H1 (cell line): ENCODE data around the gene ZNF687. TPM values are rescaled to one million over a fixed set of nuclear protein-coding genes. Genes with fewer than 3 reads are reported as not detected.

ENCODE experiments used
- CTCF ChIA-PET: fragments of 300-600 bp; sonication (Branson Sonifier 250); formaldehyde crosslinking; loops from one replicate; lab custom pipeline; 2021; ENCODE audit not compliant: partially characterized antibody; lab: Charles Lee
- POLR2A ChIA-PET: fragments of 300-600 bp; sonication (Branson Sonifier 250); formaldehyde crosslinking; loops from one replicate; lab custom pipeline; 2021; ENCODE audit warnings: inconsistent platforms; ENCODE audit not compliant: partially characterized antibody; lab: Charles Lee
- DNase-seq, 2 experiments: peaks; one replicate each; pipeline versions ENCODE4 v3.0.0 to v3.0.0-alpha.2; 2010 to 2022; ENCODE audit warnings: low spot score in 2 of 2, low read depth in 1 of 2, mixed read lengths in 1 of 2
- FAIRE-seq: peaks from 2 replicates; lab custom pipeline; 2011; peaks lifted over from hg19 to GRCh38; lab: Jason Lieb, UNC
- H2AFZ ChIP-seq: 2 replicates; pipeline ENCODE4 v1.8.1; 2012; ENCODE audit warnings: low read length, inconsistent platforms
- H2AK5ac ChIP-seq: 2 replicates; pipeline ENCODE4 v1.6.1; 2013; ENCODE audit warnings: low read depth, low read length
- H2BK120ac ChIP-seq: replicated peaks from 2 replicates; pipeline ENCODE3; 2013; ENCODE audit warnings: low read depth, low read length, inconsistent platforms
- H2BK12ac ChIP-seq: 2 replicates; pipeline ENCODE4 v1.6.1; 2013; ENCODE audit warnings: low read depth, low read length
- H2BK15ac ChIP-seq: 2 replicates; pipeline ENCODE4 v1.6.1; 2013; ENCODE audit warnings: low read length
- H2BK20ac ChIP-seq: 2 replicates; pipeline ENCODE4 v1.6.1; 2013; ENCODE audit warnings: low read length
- H2BK5ac ChIP-seq: 2 replicates; pipeline ENCODE4 v1.6.1; 2013; ENCODE audit warnings: low read depth, low read length
- H3K14ac ChIP-seq: 2 replicates; pipeline ENCODE4 v1.6.1; 2013; ENCODE audit warnings: inconsistent platforms; ENCODE audit not compliant: insufficient read length
- H3K18ac ChIP-seq: 2 replicates; pipeline ENCODE4 v1.6.1; 2013; ENCODE audit warnings: low read length; ENCODE audit errors: extremely low read depth
- H3K23ac ChIP-seq: 2 replicates; pipeline ENCODE4 v1.6.1; 2013; ENCODE audit warnings: inconsistent platforms; ENCODE audit not compliant: insufficient read length
- H3K23me2 ChIP-seq: 2 replicates; pipeline ENCODE4 v1.6.1; 2013; ENCODE audit warnings: low read depth, low read length
- H3K27ac ChIP-seq: 2 replicates; pipeline ENCODE4 v1.6.1; 2011; ENCODE audit warnings: low read depth, low read length, inconsistent platforms
- H3K27me3 ChIP-seq, 4 experiments: replicated peaks in 1 of 4; 1 replicate in 1 of 4; 2 replicates in 3 of 4; pipeline versions ENCODE4 v1.6.1 to v1.8.1; 2011 to 2013; ENCODE audit warnings: low read length in 3 of 4, mild to moderate bottlenecking in 3 of 4, inconsistent platforms in 2 of 4, mixed read lengths in 2 of 4, moderate library complexity in 1 of 4; ENCODE audit not compliant: control insufficient read depth in 3 of 4, insufficient read depth in 3 of 4; ENCODE audit errors: extremely low read depth in 1 of 4
- H3K36me3 ChIP-seq, 4 experiments: 2 replicates each; pipeline versions ENCODE4 v1.6.1 to v1.8.1; 2011 to 2013; ENCODE audit warnings: mild to moderate bottlenecking in 4 of 4, low read length in 3 of 4, moderate library complexity in 2 of 4, control low read depth in 1 of 4, inconsistent platforms in 1 of 4; ENCODE audit not compliant: insufficient read depth in 4 of 4, control insufficient read depth in 2 of 4
- H3K4ac ChIP-seq: replicated peaks from 2 replicates; pipeline ENCODE3; 2013; ENCODE audit warnings: low read length, low read depth, mixed read lengths, inconsistent platforms; ENCODE audit not compliant: insufficient read length
- H3K4me1 ChIP-seq, 4 experiments: replicated peaks in 1 of 4; 1 replicate in 1 of 4; 2 replicates in 3 of 4; pipeline versions ENCODE4 v1.6.1 to v1.8.1; 2011 to 2013; ENCODE audit warnings: low read length in 3 of 4, inconsistent platforms in 2 of 4, mixed read lengths in 1 of 4; ENCODE audit not compliant: insufficient read depth in 4 of 4, control insufficient read depth in 3 of 4
- H3K4me2 ChIP-seq, 2 experiments: 2 replicates each; pipeline versions ENCODE4 v1.6.1 to v1.8.1; 2011 to 2013; ENCODE audit warnings: low read depth in 2 of 2, low read length in 2 of 2, control low read depth in 1 of 2, inconsistent platforms in 1 of 2, mild to moderate bottlenecking in 1 of 2; ENCODE audit not compliant: insufficient read depth in 1 of 2
- H3K4me3 ChIP-seq, 4 experiments: fragments of 200-600, 300-600 bp in 1 of 4; sonication (generic), shearing (Covaris generic), sonication (Bioruptor Twin) in 1 of 4; 2 replicates each; pipeline versions ENCODE4 v1.5.1 to v1.8.1; 2011 to 2016; ENCODE audit warnings: low read length in 4 of 4, low read depth in 3 of 4, control low read depth in 2 of 4, inconsistent platforms in 2 of 4, mild to moderate bottlenecking in 2 of 4, mixed read lengths in 1 of 4, moderate library complexity in 1 of 4; ENCODE audit not compliant: insufficient read depth in 2 of 4; ENCODE audit errors: extremely low read depth in 1 of 4
- H3K56ac ChIP-seq: replicated peaks from 2 replicates; pipeline ENCODE3; 2013; ENCODE audit warnings: low read depth, mild to moderate bottlenecking, mixed read lengths, low read length, inconsistent platforms; ENCODE audit not compliant: insufficient read length
- H3K79me1 ChIP-seq: 2 replicates; pipeline ENCODE4 v1.6.1; 2013; ENCODE audit warnings: low read depth, low read length, control low read depth
- H3K79me2 ChIP-seq, 2 experiments: 2 replicates each; pipeline versions ENCODE4 v1.6.1 to v1.8.1; 2012 to 2013; ENCODE audit warnings: low read length in 2 of 2, mild to moderate bottlenecking in 2 of 2, inconsistent platforms in 1 of 2; ENCODE audit not compliant: insufficient read depth in 2 of 2, control insufficient read depth in 1 of 2
- H3K9ac ChIP-seq, 4 experiments: replicated peaks in 1 of 4; 1 replicate in 1 of 4; 2 replicates in 3 of 4; pipeline versions ENCODE4 v1.6.1 to v1.8.1; 2011 to 2013; ENCODE audit warnings: low read depth in 3 of 4, low read length in 3 of 4, control low read depth in 2 of 4, mild to moderate bottlenecking in 2 of 4, moderate library complexity in 2 of 4, inconsistent platforms in 1 of 4; ENCODE audit errors: extremely low read depth in 1 of 4
- H3K9me3 ChIP-seq, 2 experiments: 2 replicates each; pipeline versions ENCODE4 v1.6.1 to v1.8.1; 2012 to 2013; ENCODE audit warnings: mild to moderate bottlenecking in 2 of 2, moderate library complexity in 2 of 2, control low read depth in 1 of 2, inconsistent platforms in 1 of 2, low read depth in 1 of 2, low read length in 1 of 2, mixed read lengths in 1 of 2; ENCODE audit not compliant: insufficient read depth in 2 of 2
- H4K20me1 ChIP-seq, 2 experiments: replicated peaks in 1 of 2; 2 replicates each; pipeline versions ENCODE3 to v1.8.1; 2011 to 2013; ENCODE audit warnings: inconsistent platforms in 2 of 2, low read length in 2 of 2, mild to moderate bottlenecking in 1 of 2; ENCODE audit not compliant: insufficient read depth in 2 of 2, control insufficient read depth in 1 of 2
- H4K5ac ChIP-seq: 2 replicates; pipeline ENCODE4 v1.6.1; 2013; ENCODE audit warnings: low read length, low read depth, mixed read lengths, inconsistent platforms; ENCODE audit not compliant: insufficient read length
- H4K8ac ChIP-seq: 2 replicates; pipeline ENCODE4 v1.8.0; 2013; ENCODE audit warnings: mild to moderate bottlenecking, moderate library complexity, low read length, inconsistent platforms; ENCODE audit not compliant: insufficient read depth; ENCODE audit errors: extremely low read depth
- H4K91ac ChIP-seq: replicated peaks from 2 replicates; pipeline ENCODE3; 2013; ENCODE audit warnings: low read length, mixed read lengths, inconsistent platforms; ENCODE audit not compliant: insufficient read length
- ATF2 ChIP-seq: IDR thresholded peaks from 2 replicates; pipeline ENCODE4 v1.6.1; 2012; ENCODE audit warnings: low read length, inconsistent platforms
- BCL11A ChIP-seq, 2 experiments: IDR thresholded peaks; one replicate each; pipeline ENCODE4 v1.6.1; 2011; ENCODE audit warnings: low read depth in 2 of 2, low read length in 2 of 2, mild to moderate bottlenecking in 2 of 2
- CBX8 ChIP-seq: fragments of 300-800, 300-1000 bp; sonication (generic); IDR thresholded peaks from 2 replicates; pipeline ENCODE4 v1.7.1; 2016; ENCODE audit warnings: low read depth, low read length, borderline replicate concordance
- KDM5A ChIP-seq: fragments of 200-600 bp; IDR thresholded peaks from 2 replicates; pipeline ENCODE4 v1.7.1; 2012; ENCODE audit warnings: mild to moderate bottlenecking, low read length, inconsistent platforms, mixed read lengths
- POLR2A ChIP-seq, 2 experiments: IDR thresholded peaks; 1 replicate in 1 of 2; 2 replicates in 1 of 2; pipeline ENCODE4 v1.6.1; 2011; ENCODE audit warnings: low read depth in 2 of 2, low read length in 2 of 2, mild to moderate bottlenecking in 2 of 2; ENCODE audit errors: control extremely low read depth in 1 of 2
- POU5F1 ChIP-seq: IDR thresholded peaks from 2 replicates; pipeline ENCODE4 v1.6.1; 2011; ENCODE audit warnings: low read depth, mild to moderate bottlenecking, low read length, moderate library complexity
- SIRT6 ChIP-seq: IDR thresholded peaks from one replicate; pipeline ENCODE4 v1.7.1; 2012; ENCODE audit warnings: low read length, inconsistent platforms
- SP1 ChIP-seq: IDR thresholded peaks from 2 replicates; pipeline ENCODE4 v1.6.1; 2011; ENCODE audit warnings: low read depth, low read length
- SP2 ChIP-seq: IDR thresholded peaks from 2 replicates; pipeline ENCODE4 v1.6.1; 2012; ENCODE audit warnings: mild to moderate bottlenecking, low read length, inconsistent platforms
- TCF12 ChIP-seq: IDR thresholded peaks from 2 replicates; pipeline ENCODE4 v1.6.1; 2011; ENCODE audit warnings: low read depth, mild to moderate bottlenecking, low read length
- ZNF274 ChIP-seq: IDR thresholded peaks from 2 replicates; pipeline ENCODE4 v1.7.0; 2012; ENCODE audit warnings: low read length, borderline replicate concordance; ENCODE audit errors: extremely low read depth
- WGBS, 2 experiments: shearing (Covaris generic) in 1 of 2; methylation state at CpG; one replicate each; pipeline versions ENCODE4 v1.1.6 to v1.1.7; 2013 to 2015; ENCODE audit warnings: low lambda C conversion rate in 2 of 2, mixed read lengths in 2 of 2, inconsistent platforms in 1 of 2, low coverage in 1 of 2, missing lambda C conversion rate in 1 of 2; ENCODE audit not compliant: insufficient replicate concordance in 2 of 2, insufficient coverage in 1 of 2, insufficient read length in 1 of 2; ENCODE audit errors: extremely low coverage in 1 of 2, missing lambda C conversion rate in 1 of 2; 5-methylcytosine and 5-hydroxymethylcytosine counted together
- polyA plus RNA-seq, 7 experiments: library from polyadenylated mRNA; depleted of rRNA in 3 of 7; stranded (reverse) in 5 of 7; unstranded in 2 of 7; fragments of >200 nt in 5 of 7; fragments of 200-250 nt in 2 of 7; gene quantifications; 1 replicate in 5 of 7; 2 replicates in 1 of 7; 4 replicates in 1 of 7; pipeline versions ENCODE4 v1.2.1 to v1.2.3, GENCODE V29; 2011 to 2013; ENCODE audit warnings: missing spikeins in 2 of 7, mixed read lengths in 2 of 7
- total RNA-seq: library from RNA; stranded (reverse); fragmentation: NEBNext Ultra II Directional; extraction: Animal tissue kit (Norgen Biotek cat#: 25700); gene quantifications from 2 replicates; pipeline ENCODE4 v1.2.1, GENCODE V29; 2021

Gene ZNF687
- total and polyA plus RNA-seq, 2 of the 8 experiments (the other 6 are each of a cell fraction or from before 2014, with no cell fraction given) = 45.9 to 69.9 TPM

GRCh38 chr1:151325231-151325630 lies 43.1 kb downstream of the ZNF687 start:
- no peak overlapping the region for H2BK12ac ChIP-seq
- H3K18ac ChIP-seq = no peak overlapping the region
- no peak overlapping the region for H2BK15ac ChIP-seq
- no peak overlapping the region for H2AFZ ChIP-seq
- no peak overlapping the region for H3K27ac ChIP-seq
- peaks cover 13% of the 10 kb centered on the region for H3K23me2 ChIP-seq
- H4K8ac ChIP-seq = no peak overlapping the region
- TF ChIP-seq POLR2A (IDR thresholded peaks at IDR 0.05; ENCODE audit: control extremely low read depth in 1 of 2, low read depth in 2 of 2, low read length in 2 of 2) (no peak), BCL11A (IDR thresholded peaks at IDR 0.05; ENCODE audit: low read depth in 2 of 2, low read length in 2 of 2) (no peak), KDM5A (no peak), TCF12 (no peak), SP2 (no peak), POU5F1 (no peak), ZNF274 (no peak), SIRT6 (no peak), ATF2 (no peak), CBX8 (no peak), SP1 (no peak)
- no peak overlapping the region for H3K23ac ChIP-seq
- no peak overlapping the region for H4K91ac ChIP-seq
- H3K4me1 ChIP-seq = peaks cover 2 to 8% (median 5%) of the 10 kb centered on the region in 4 experiments; a peak in 5 of 7 replicates
- H4K20me1 ChIP-seq = no peaks in the 10 kb centered on the region
- no peak overlapping the region for H3K4me2 ChIP-seq
- H3K79me1 ChIP-seq = 0 out of 2 replicates have a peak, but pooled peaks cover 2% of the 10 kb centered on the region
- FAIRE-seq = no peak
- no peak for DNase-seq
- H2BK120ac ChIP-seq = no peak overlapping the region
- no peak overlapping the region for H3K9ac ChIP-seq
- H2BK20ac ChIP-seq = no peak overlapping the region
- H3K14ac ChIP-seq = no peak overlapping the region
- H3K79me2 ChIP-seq = peaks cover 0 to 16% of the 10 kb centered on the region in 2 experiments; a peak in 3 of 4 replicates
- CTCF ChIA-PET = interaction anchor here (0.8 to 11.1 kb wide), 5 partner anchors 14 to 27 kb away, joined by 3 to 79 read pairs (median 20); no protein-coding TSS in a partner anchor
- POLR2A ChIA-PET = interaction anchor here (1.0 to 5.9 kb wide), 10 partner anchors 9 to 214 kb away, joined by 3 to 46 read pairs (median 6); partner anchors contain the start of genes PSMB4, RFX5 and TUFT1
- H3K4ac ChIP-seq = no peak overlapping the region
- H3K56ac ChIP-seq = no peak overlapping the region
- H3K9me3 ChIP-seq = no peaks in the 10 kb centered on the region
- H3K4me3 ChIP-seq = no peak overlapping the region
- no peaks in the 10 kb centered on the region for H3K27me3 ChIP-seq
- WGBS, 2 experiments = 92% methylated on average over 7 of the region's 7 CpGs; no CpG with 5 or more reads in 1 of the 2 experiments
- no peak overlapping the region for H4K5ac ChIP-seq
- no peak overlapping the region for H2BK5ac ChIP-seq
- H2AK5ac ChIP-seq = no peak overlapping the region
- peaks cover 3 to 7% (median 4%) of the 10 kb centered on the region in 4 experiments; a peak in 5 of 8 replicates for H3K36me3 ChIP-seq
